C1 segment of cervical spinal cord (tissue), 14 donors: Measurements from ENCODE around the gene CLCN1.

Experiments used
- DNase-seq, 14 donors: peaks; one replicate each; lab custom pipeline; 2025; lab: John Stamatoyannopoulos, UW

The CLCN1 gene

DNA sequence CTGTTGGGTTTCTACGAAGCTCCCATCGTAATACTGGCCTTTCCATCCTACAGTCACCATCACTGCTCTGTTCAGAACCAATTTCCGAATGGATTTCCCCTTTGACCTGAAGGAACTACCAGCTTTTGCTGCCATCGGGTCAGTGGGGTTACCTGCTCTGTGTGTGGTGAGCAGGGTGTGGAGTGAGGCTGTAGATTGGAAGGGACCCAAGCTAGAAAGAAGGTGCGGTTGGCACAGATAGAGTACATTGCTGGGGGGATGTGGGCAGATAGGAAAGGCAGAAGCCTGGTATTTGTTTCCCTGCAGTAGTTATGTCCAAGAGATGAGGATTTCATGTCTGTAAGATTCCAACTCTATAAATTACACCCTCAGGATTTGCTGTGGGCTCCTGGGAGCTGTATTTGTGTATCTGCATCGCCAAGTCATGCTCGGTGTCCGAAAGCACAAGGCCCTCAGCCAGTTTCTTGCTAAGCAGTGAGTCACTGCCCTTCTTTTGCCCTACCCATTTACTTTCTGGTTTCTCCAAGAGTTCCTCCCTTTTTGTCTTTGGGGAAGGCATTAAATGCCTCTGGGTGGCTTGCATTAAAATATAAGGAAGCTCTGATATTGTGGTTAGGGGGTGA lies 15.4 kb downstream of the CLCN1 start:
- DNase-seq, result no peak

DNA sequence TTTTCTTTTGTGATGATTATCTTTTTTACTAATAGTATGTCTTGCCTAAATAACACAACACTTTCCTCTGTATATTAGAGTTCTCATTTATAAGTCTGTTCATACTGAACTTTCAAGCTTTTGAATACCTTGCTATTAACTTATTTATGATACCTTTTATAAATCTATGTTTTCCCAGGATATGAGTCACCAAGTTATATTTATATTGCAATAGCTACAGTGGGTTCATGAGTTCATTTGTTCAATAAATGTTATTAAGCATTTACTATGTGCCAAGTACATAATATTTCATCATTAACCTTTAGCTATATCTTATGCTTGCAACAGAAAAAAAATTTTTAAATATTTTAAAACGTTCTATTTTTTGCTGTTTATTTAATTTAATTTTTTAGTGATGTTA lies 18.3 kb downstream of the CLCN1 start:
- no peak for DNase-seq

DNA sequence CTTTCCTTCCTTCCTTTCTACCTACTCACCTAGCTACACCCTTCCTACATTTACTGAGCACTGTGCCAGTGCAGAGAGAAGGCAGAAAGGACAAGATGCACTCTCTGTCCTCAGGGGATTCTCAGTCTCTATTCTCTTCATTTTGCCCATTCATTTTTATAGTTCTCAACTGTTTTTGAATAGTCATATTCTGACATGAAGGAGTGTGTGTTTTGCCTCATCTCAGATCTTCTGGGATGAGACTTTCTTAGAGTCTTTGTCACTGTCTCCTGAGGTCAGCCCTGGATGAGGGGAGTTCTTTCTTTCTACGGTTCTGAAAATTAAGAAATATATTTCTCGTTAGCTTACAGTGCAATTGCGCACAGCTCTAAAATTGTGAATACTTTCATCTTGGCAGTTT lies 21.3 kb downstream of the CLCN1 start:
- DNase-seq, result no peak

DNA sequence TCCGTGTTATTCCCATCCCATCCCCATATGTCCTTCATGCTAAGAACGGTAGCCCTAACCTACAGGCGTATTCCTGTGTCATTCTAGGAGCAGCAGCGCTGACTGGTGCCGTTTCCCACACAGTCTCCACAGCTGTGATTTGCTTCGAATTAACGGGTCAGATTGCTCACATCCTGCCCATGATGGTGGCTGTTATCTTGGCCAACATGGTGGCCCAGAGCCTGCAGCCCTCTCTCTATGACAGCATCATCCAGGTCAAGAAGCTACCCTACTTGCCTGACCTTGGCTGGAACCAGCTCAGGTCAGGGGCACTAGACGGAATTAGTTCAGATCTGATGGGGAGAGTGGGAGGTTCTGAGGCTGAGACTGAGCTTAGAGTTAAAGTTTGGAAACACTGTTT lies 25.9 kb downstream of the CLCN1 start:
- no peak for DNase-seq

DNA sequence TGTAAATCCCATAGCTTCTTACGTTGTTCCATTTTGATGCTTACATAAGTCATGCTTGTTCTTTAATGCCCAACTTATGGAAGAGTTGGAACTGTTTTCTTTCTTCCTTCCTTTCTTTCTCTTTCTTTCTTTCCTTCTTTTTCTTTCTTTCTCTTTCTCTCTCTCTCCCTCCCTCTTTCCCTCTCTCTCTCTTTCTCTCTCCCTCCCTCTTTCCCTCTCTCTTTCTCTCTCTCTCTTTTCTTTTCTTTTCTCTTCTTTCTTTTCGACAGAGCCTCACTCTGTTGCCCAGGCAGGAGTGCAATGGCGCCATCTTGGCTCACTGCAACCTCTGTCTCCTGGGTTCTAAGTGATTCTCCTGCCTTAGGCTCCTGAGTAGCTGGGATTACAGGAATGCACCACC lies 27.7 kb downstream of the CLCN1 start:
- no peak for DNase-seq

DNA sequence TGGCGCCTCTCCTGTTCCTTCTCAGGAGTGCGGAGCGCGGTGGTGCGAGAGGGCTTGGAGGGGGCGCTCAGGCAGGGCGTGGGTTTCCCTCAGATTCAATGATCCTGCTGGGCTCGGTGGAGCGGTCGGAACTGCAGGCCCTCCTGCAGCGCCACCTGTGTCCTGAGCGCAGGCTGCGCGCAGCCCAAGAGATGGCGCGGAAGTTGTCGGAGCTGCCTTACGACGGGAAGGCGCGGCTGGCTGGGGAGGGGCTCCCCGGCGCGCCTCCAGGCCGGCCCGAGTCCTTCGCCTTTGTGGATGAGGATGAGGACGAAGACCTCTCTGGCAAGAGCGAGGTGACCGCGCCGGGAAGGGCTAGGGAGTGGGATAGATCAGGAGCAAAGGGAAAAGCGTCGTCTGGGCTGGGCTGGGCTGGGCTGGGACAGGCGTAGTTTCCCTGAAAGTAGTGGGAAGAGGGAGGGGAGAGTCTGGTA lies 29.6 kb downstream of the CLCN1 start:
- no peak for DNase-seq

DNA sequence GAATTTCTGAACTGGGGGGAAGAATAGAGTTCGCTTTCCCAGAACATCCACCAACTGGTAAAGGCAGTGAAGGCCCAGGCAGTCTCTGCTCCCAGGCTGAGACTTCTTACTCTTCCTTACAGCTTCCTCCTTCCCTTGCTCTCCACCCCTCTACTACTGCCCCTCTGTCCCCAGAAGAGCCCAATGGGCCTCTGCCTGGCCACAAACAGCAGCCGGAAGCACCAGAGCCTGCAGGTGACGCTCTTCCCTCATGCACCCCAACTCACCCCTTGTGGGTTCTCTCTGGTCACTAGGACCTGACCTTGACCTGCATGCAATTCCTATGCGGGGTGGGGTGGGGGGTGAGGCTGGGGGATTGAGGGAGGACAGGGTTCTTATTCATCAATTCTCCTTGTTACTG lies 30.1 kb downstream of the CLCN1 start:
- no peak for DNase-seq

DNA sequence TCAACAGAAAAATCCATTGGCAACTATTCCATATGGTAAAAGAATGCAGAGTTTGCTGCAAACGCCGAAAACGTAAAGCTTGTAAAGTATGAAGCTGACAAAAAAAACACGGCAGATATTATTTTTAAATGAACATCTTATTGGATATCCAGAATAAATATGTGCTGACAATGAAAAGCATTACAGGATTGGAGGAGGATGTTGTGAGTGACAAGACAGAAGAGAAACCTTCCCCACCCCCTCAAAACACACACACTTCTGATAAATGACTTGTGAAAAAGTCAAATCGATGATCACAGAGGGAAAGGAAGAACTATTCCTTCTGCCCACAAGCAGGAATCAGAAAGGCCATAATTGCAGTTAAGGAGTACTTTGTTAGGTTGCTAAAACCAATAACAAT lies 32.0 kb downstream of the CLCN1 start:
- DNase-seq, result no peak

DNA sequence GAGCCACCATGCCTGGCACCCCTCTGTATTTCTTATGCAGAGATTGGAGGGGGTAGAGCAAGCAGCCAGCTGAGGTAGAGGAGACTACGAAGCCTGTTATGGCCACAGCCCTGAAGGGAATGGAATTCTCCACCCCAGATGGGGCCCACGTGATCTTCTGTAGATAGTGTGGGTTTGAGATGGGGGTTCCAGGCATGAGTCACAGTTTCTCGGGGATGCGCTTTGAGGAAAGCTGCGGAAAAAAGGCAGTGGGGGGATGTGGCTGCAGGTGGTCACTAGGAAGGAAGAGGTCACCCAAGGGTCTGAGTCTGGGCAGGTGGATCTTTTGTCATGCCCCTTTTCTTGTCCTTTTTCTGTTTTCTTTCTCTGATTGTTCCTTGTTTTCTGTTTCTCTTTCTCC lies 35.1 kb downstream of the CLCN1 start:
- no peak for DNase-seq

DNA sequence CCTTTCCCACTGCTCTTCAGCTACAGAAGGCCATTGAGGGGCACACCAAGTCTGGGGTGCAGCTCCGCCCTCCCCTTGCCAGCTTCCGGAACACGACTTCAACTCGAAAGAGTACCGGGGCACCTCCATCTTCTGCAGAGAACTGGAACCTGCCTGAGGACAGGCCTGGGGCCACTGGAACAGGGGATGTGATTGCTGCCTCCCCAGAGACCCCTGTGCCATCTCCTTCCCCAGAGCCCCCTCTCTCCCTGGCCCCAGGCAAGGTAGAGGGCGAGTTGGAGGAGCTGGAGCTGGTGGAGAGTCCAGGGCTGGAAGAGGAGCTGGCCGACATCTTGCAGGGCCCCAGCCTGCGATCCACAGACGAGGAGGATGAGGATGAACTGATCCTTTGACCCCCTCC lies 35.7 kb downstream of the CLCN1 start:
- DNase-seq, result no peak

DNA sequence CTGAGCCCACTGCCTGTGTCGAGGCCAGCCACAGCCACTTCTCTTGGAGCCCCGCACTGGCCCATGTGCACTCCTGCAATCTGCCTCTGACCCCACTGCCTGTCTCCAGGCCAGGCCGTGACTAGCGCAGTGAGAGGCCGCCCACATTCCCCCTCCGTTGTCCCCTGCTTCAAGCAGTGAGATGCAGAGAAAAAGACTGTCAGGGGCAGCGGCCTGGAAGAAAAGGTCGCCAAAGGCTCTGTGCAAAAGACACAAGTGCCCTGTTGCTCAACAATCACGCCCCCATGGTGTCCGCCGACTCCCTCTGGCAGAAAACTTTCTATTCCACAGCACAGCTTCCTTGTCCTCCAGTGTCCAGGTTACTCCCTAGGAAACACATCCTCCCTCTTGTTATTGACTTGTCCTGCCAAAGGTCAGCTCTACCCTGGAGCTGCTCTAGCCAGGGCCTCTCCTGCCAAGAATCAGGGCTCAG lies 36.7 kb downstream of the CLCN1 start:
- DNase-seq, result peak in 1 of 14 donors; percentile 12

DNA sequence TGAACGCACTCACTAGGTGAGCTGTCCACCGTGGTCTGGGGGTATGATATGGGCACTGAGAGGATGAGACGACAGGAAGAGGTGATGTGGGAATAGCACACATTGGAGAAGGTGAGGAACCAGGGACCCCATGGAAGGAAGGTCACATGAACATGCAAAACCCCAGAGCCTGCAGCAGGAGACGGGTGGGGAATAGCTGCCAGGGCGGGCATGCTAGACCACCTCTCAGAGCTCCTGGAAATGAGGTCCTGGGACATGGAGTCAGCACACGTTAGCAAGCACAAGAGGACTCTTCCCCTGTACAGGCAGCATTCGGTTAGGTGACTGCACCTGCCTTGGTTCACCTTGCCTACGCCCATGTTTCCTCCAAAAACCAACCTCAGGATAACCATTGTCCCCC lies 38.5 kb downstream of the CLCN1 start:
- no peak for DNase-seq

DNA sequence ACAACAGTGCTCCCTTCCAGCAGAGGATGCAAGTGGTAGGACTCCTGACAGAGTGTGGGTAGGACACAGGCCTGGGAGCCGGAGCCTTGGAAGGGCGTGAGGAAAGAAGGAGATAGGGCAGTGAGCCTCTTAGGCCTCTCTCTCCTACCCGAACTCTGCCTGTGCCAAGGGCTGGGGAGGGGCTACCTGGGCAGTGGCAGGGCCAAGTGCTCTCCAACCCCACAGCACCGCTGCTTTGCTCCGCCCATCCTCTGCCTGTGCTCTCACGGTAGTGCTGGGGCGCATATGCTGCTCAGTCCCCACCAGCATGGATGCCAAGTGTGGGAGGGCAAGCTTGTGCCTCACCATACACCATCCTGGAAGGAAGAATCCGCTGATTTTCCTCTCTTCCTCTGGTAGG lies 39.1 kb downstream of the CLCN1 start:
- DNase-seq, result no peak

DNA sequence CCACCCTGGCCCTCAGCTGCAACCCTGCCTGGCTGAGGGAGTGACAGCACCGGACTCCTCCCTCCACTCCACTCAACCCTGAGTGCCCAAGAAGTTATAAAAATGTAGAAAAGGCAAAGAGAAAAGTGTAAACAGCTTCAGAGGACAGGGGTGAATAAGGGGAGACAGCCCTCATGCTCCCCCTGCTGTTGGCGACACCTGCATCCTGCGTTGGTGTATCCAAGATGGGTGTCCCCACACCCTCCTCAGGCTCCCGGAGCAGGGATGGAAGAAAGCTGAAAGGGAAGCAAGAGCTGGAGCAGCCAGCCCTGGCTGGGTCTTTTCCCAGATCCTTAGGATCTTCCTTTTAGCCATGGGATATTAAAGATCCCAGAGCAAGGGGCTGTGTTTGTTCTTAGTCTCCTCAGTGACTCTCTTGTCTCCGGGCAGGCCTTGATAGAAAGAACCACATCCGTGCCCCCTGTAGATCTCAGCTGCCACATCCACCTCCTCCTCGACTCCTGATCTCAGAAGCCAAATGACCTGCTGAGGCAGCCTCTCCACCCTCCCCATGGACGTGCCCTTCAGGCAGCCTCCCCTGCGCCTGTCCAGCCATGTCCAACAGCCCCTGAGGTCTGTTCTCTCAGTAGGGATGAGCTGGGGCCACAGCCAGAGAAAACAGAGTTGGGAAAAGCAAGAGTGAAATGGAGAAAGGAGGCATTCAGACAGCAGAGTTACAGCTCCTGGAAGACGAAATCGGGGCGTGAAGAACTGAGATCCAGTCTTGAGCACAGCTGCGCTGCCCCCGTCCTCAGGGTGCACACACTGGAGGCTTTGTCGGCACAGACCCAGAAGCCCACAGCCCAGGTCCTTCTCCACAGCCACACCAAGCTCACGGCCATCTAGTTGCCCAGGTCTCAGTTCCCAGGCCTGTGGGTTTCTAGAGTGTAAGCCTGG lies 39.8 kb downstream of the CLCN1 start:
- DNase-seq, result no peak

DNA sequence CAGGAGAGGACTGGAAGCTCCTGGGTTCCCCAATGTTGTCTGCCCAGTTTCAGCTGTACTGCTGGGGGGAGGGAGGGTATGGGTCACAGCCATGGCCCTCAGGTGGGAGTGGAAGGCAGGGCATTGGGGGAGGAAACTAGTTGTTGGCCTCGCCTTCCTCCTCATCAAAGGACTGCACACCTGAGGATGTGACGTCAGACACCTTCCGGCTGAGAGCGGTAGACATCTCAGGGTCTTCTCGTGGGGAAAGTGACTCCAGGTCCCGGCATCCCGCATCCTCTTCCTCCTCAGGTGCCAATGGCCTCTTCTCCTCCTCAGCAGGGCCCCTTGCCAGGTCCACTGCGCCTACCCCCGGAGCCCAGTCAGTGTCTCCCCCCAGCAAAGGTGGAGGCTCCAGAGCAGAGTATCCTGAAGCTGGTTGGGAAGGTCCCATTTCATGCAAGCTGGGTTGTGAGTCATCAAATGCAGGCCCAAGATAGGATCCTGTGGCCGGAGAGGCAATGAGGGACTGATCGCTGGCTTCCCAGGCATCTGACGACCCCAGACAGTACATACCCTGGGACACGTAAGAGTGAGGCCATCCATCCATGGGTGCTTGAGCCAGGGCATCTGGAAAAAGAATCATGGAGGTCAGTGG lies 40.6 kb downstream of the CLCN1 start:
- no peak for DNase-seq

DNA sequence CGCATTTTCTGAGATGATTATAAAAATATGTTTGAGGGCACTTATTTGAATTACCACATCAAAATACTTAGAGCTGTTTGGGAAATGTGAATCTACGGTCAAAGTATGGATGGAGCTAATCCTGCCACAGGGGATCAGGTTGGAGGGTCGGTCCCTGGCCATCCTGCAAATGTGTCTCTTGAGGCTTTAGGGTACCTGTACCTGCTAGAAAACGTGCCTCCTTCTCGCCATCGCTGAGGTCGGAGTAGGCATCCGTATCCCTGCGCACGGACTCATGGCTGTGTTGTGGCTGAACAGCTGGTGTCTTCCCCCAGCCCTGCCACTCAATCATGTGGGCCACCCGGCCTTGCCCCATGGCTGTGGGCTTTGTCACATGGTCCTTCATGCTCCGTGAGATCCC lies 42.7 kb downstream of the CLCN1 start:
- no peak for DNase-seq

DNA sequence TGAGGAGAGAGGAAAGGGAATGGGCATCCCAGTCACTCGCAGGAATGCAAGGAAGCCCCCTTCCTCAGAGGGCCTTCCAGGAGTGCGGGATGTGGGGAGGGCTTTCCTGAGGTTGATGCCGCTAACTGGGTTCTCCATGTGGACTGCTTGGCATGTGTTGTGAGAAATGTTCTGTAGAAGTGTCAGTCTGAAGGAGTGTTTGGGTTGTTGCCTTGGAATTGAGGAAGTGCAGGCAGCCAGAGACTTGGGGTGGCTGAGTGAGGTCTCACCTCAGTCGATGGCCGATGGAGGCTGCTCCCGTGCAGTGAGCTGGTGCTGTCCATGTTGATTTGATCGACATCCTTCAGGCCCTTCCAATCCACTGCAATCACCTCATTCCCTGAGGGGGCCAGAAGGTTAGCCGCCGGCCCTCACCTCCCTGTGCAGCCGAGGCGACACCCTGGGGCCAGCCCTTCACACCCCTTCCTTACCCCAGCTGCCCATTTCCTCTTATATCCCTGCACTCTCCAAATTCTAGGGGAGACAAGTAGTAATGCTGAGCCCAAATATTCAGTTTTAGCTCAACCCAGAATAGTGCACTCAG lies 44.0 kb downstream of the CLCN1 start:
- no peak for DNase-seq

DNA sequence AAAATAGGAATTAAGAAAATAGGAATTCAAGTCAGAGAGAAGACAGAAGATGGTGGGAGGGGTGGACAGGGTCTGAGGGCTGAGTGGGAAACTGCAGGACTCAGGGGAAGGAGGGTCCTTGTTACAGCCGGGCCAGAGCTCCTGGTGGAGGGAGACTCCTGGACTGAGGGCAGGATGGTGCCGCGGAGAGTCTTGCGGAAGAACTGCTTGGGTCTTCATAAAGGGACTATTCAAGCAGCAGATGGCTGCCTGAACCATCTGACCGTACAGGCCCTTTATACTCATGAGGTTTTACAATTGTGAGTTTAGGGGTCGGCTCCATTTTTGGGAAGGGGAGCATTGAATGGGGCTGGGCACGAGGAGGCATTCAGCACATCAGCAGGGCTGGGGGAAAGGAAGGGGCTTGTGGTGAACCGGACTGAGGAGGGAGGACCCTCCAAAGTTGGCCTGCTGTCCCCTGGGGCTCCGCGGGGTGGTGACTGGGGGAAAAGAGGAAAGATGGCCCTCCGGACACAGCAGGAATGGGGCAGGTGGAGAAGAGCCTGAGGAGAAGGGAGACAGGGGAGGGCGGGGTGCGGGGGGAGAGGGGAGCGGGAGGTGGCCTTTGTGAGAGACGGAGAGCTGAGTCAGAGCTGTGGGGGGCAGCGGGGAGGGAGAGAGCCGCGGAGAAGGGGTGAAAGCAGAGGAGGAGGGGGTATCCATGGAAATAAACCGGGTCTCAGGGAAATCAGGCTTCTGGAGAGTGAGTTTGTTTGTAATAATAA lies 45.1 kb downstream of the CLCN1 start:
- peak in 7 of 14 donors; percentile 38 to 71 (median 53) for DNase-seq

DNA sequence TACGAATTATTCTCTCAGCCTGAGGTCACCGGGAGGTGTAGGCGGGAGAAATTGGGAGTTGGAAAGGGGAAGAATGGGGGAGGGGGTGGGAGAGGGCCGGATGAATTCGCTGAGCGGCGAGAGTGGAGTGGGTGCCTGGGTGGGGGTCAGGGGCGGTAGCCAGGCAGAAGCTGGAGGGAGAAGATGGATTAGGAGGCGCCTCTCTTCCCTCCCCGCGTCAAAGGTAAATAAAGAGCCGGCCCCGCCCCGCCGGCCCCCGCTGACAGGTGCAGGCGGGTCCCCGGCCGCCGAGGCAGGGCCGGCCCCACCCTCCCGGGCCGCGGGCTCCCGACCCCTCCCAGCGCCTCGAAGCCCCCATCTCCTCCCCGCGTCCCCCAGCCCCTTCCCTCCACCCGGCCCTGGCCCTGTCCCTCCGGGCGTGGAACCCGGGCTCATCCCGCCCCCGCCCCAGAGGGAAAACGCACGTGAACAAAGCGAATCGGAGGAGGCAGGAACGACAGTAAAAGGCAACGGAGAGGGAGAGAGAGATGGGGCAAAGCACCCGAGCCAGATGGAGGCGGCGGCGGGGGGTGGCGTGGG lies 45.7 kb downstream of the CLCN1 start:
- peak in 1 of 14 donors; percentile 70 for DNase-seq

DNA sequence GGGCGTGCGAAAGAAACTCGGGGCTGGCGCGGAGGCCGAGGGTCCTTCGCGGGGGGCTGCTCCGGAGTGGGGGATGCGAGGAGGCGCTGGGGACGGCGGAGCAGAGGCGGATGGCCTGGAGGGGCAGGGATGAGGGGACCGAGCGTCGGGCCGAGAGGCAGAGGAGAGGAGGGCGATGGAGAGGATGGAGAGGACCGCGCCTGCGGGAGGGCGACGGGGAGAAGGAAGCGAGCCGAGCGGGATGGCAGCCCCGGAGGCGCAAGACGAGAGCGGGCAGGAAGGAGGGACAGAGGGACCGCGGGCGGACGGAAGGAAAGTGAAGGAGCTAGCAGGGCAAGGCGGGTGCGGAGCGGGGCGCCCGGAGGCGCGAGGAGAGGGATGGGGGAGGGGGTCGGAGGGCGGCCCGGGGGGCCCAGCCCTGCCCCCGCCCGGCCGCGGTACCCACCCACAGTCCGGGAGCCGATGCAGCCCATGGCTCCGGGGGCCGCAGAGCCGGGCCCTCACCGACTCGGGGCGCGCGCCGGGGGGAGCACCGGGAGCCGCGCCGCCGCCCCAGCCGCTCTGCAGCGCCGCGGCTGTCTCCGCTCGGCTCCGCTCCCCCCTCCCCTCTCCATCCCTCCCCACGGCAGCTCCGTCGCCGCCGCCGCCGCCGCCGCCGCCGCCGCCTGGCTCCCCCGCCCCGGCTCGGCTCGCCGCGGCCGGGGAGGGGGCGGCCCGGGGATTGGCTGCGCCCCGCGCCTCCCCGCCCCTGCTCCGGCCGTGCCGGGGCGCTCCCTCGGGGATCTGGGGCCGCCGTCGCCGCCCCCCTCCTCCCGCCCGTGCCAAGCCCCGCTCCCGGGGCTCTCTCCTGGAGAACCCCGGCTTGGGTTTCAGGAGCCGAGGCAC lies 46.5 kb downstream of the CLCN1 start, which contains the start of gene FAM131B:
FAM131B (minus strand) TSS at position 583 of the 885 bp plus-strand sequence; CDS start at position 473, 110 bp downstream.
- DNase-seq, result peak in 7 of 14 donors; percentile 43 to 71 (median 59)
